Parathyroid adenoma (tissue), 2 donors: ENCODE results near the gene FLG.
"Not testable (repeated sequence)": the region's sequence is repeated elsewhere in the genome, so short reads cannot be mapped to it uniquely, and the experiment has no call there.

Source experiments
- H2AFZ ChIP-seq: fragments of 300-600 bp; sonication (generic); one replicate; pipeline ENCODE4 v1.7.0; 2017; ENCODE audit warnings: antibody characterized with exemption, mild to moderate bottlenecking
- H3K27ac ChIP-seq: fragments of 300-600 bp; sonication (generic); one replicate; pipeline ENCODE4 v1.7.0; 2017
- H3K27me3 ChIP-seq: fragments of 300-600 bp; sonication (generic); one replicate; pipeline ENCODE4 v1.7.0; 2017; ENCODE audit warnings: low read length; ENCODE audit not compliant: control insufficient read depth, insufficient read depth
- H3K36me3 ChIP-seq: fragments of 300-600 bp; sonication (generic); one replicate; pipeline ENCODE4 v1.7.0; 2017; ENCODE audit warnings: low read length; ENCODE audit not compliant: control insufficient read depth, insufficient read depth
- H3K4me1 ChIP-seq: fragments of 300-600 bp; sonication (generic); one replicate; pipeline ENCODE4 v1.7.0; 2017; ENCODE audit warnings: control low read depth
- H3K4me2 ChIP-seq: fragments of 300-600 bp; sonication (generic); one replicate; pipeline ENCODE4 v1.7.0; 2017; ENCODE audit warnings: low read length
- H3K4me3 ChIP-seq: fragments of 300-600 bp; sonication (generic); one replicate; pipeline ENCODE4 v1.7.0; 2017; ENCODE audit warnings: low read depth, low read length
- H3K79me2 ChIP-seq: fragments of 300-600 bp; sonication (generic); one replicate; pipeline ENCODE4 v1.7.0; 2017; ENCODE audit warnings: control low read depth
- H3K9ac ChIP-seq: fragments of 300-600 bp; sonication (generic); one replicate; pipeline ENCODE4 v1.7.0; 2017; ENCODE audit warnings: mild to moderate bottlenecking
- H3K9me3 ChIP-seq: fragments of 300-600 bp; sonication (generic); one replicate; pipeline ENCODE4 v1.7.0; 2017; ENCODE audit warnings: low read length; ENCODE audit not compliant: control insufficient read depth
- TF ChIP-seq, protein P1 (sequence below): fragments of 300-600 bp; sonication (generic); IDR thresholded peaks from one replicate; pipeline ENCODE4 v1.7.0; 2017; ENCODE audit warnings: antibody characterized with exemption, mild to moderate bottlenecking
- donor health status: primary hyperparathyroidism.

The FLG gene

DNA sequence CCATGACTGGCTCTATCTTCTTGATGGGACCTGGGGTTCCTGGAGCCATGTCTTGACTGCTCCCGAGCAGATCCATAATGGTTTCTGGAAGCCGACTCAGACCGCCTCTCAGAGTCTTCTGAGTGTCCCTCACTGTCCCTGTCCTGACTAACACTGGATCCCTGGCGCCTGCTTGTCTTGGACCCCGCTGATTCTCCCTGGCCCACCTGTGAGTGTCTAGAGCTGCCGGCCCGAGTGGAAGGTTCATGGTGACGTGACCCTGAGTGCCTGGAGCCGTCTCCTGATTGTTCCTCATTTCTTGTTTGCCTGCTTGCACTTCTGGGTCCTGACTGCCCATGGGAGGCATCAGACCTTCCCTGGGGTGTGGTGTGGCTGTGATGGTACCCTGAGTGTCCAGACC, 15.1 kb downstream of the FLG start:
- H3K27ac ChIP-seq = no peak overlapping the region
- no peak overlapping the region for H3K9ac ChIP-seq
- H2AFZ ChIP-seq = no peak overlapping the region
- no peaks in the 10 kb centered on the region for H3K9me3 ChIP-seq
- no peaks in the 10 kb centered on the region for H3K79me2 ChIP-seq
- no peak overlapping the region for H3K4me2 ChIP-seq
- no peaks in the 10 kb centered on the region for H3K4me1 ChIP-seq
- TF ChIP-seq, protein P1, sequence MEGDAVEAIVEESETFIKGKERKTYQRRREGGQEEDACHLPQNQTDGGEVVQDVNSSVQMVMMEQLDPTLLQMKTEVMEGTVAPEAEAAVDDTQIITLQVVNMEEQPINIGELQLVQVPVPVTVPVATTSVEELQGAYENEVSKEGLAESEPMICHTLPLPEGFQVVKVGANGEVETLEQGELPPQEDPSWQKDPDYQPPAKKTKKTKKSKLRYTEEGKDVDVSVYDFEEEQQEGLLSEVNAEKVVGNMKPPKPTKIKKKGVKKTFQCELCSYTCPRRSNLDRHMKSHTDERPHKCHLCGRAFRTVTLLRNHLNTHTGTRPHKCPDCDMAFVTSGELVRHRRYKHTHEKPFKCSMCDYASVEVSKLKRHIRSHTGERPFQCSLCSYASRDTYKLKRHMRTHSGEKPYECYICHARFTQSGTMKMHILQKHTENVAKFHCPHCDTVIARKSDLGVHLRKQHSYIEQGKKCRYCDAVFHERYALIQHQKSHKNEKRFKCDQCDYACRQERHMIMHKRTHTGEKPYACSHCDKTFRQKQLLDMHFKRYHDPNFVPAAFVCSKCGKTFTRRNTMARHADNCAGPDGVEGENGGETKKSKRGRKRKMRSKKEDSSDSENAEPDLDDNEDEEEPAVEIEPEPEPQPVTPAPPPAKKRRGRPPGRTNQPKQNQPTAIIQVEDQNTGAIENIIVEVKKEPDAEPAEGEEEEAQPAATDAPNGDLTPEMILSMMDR = no peak
- no peak overlapping the region for H3K4me3 ChIP-seq
- H3K27me3 ChIP-seq = no peaks in the 10 kb centered on the region
- H3K36me3 ChIP-seq = no peaks in the 10 kb centered on the region

DNA sequence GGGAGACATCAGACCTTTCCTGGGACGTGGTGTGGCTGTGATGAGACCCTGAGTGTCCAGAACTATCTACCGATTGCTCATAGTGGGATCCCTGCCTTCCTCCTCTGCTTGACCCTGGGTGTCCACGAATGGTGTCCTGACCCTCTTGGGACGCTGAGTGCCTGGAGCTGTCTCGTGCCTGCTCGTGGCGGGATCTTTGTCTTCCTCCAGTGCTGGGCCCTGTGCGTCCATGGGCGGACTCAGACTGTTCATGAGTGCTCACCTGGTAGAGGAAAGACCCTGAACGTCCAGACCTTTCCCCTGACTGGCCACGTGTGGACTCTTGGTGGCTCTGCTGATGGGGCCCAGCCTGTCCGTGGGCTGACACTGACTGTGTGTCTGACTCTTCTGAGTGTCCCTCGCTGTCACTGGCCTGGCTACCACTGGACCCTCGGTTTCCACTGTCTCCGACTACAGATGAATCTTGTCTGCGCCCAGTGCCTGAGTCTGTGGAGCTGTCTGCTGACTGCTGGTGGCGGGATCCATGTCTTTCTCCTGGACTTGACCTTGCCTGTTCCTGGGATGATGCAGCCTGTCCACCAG, 15.6 kb downstream of the FLG start:
- not testable (repeated sequence) for H3K4me3 ChIP-seq, H3K27me3 ChIP-seq, H3K27ac ChIP-seq, H3K36me3 ChIP-seq, H3K9me3 ChIP-seq, H3K4me2 ChIP-seq, H3K79me2 ChIP-seq, H2AFZ ChIP-seq, H3K9ac ChIP-seq, H3K4me1 ChIP-seq

DNA sequence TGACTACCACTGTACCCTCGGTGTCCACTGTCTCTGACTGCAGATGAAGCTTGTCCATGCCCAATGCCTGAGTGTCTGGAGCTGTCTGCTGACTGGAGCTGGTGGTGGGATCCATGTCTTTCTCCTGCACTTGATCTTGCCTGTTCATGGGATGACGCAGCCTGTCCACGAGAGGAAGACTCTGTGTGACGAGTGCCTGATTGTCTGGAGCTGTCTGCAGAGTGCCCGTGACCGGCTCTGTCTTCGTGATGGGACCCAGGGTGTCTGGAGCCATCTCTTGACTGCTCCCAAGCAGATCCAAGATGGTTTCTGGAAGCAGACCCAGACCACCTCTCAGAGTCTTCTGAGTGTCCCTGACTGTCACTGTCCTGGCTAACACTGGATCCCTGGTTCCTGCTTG, 16.3 kb downstream of the FLG start:
- H2AFZ ChIP-seq, H3K79me2 ChIP-seq, H3K4me2 ChIP-seq, H3K9ac ChIP-seq, H3K4me1 ChIP-seq, H3K4me3 ChIP-seq, H3K27ac ChIP-seq, H3K36me3 ChIP-seq, H3K9me3 ChIP-seq, H3K27me3 ChIP-seq: not testable (repeated sequence)

DNA sequence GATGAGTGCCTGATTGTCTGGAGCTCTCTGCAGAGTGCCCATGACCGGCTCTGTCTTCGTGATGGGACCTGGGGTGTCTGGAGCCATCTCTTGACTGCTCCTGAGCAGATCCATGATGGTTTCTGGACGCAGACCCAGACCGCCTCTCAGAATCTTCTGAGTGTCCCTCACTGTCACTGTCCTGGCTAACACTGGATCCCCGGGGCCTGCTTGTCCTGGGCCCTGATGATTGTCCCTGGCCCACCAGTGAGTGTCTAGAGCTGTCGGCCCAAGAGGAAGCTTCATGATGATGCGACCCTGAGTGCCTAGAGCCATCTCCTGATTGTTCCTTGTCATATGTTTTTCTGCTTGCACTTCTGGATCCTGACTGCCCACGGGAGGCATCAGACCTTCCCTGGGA, 17.1 kb downstream of the FLG start:
- not testable (repeated sequence) for H3K4me1 ChIP-seq, H3K4me2 ChIP-seq, H3K27ac ChIP-seq, H2AFZ ChIP-seq, H3K9ac ChIP-seq, H3K9me3 ChIP-seq, H3K4me3 ChIP-seq, H3K27me3 ChIP-seq, H3K36me3 ChIP-seq, H3K79me2 ChIP-seq

DNA sequence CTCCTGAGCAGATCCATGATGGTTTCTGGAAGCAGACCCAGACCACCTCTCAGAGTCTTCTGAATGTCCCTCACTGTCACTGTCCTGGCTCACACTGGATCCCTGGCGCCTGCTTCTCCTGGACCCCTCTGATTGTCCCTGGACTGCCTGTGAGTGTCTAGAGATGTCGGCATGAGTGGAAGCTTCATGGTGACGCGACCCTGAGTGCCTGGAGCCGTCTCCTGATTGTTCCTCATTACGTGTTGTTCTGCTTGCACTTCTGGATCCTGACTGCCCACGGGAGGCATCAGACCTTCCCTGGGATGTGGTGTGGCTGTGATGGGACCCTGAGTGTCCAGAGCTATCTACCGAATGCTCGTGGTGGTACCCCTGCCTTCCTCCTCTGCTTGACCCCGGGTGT, 18.9 kb downstream of the FLG start:
- not testable (repeated sequence) for H3K36me3 ChIP-seq, H3K4me1 ChIP-seq, H3K27ac ChIP-seq, H3K79me2 ChIP-seq, H3K4me2 ChIP-seq, H3K9ac ChIP-seq, H3K4me3 ChIP-seq, H3K27me3 ChIP-seq, H3K9me3 ChIP-seq, H2AFZ ChIP-seq

DNA sequence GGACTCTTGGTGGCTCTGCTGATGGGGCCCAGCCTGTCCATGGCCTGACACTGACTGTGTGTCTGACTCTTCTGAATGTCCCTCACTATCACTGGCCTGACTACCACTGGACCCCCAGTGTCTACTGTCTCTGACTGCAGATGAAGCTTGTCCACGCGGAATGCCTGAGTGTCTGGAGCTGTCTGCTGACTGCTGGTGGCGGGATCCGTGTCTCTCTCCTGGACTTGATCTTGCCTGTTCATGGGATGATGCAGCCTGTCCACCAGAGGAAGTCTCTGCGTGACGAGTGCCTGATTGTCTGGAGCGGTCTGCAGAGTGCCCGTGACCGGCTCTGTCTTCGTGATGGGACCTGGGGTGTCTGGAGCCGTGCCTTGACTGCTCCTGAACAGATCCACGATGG, 20.3 kb downstream of the FLG start:
- not testable (repeated sequence) for H3K4me2 ChIP-seq, H3K36me3 ChIP-seq, H3K27me3 ChIP-seq, H3K9me3 ChIP-seq, H3K79me2 ChIP-seq, H3K4me3 ChIP-seq, H3K9ac ChIP-seq, H3K27ac ChIP-seq, H2AFZ ChIP-seq, H3K4me1 ChIP-seq

DNA sequence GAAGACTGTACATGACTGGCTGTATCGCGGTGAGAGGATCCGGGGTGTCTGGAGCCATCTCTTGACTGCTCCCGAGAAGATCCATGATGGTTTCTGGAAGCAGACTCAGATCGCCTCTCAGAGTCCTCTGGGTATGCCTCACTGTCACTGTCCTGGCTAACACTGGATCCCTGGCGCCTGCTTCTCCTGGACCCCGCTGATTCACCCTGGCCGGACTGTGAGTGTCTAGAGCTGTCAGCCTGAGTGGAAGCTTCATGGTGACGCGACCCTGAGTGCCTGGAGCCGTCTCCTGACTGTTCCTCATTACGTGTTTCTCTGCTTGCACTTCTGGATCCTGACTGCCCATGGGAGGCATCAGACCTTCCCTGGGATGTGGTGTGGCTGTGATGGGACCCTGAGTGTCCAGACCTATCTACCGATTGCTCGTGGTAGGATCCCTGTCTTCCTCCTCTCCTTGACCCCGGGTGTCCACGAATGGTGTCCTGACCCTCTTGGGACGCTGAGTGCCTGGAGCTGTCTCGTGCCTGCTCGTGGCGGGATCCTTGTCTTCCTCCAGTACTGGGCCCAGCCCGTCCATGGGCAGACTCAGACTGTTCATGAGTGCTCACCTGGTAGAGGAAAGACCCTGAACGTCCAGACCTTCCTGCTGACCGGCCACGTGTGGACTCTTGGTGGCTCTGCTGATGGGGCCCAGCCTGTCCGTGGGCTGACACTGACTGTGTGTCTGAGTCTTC, 21.7 kb downstream of the FLG start:
- H3K27ac ChIP-seq, H3K79me2 ChIP-seq, H3K9ac ChIP-seq, H3K4me1 ChIP-seq, H3K27me3 ChIP-seq, H3K36me3 ChIP-seq, H3K4me2 ChIP-seq, H2AFZ ChIP-seq, H3K4me3 ChIP-seq, H3K9me3 ChIP-seq: not testable (repeated sequence)

DNA sequence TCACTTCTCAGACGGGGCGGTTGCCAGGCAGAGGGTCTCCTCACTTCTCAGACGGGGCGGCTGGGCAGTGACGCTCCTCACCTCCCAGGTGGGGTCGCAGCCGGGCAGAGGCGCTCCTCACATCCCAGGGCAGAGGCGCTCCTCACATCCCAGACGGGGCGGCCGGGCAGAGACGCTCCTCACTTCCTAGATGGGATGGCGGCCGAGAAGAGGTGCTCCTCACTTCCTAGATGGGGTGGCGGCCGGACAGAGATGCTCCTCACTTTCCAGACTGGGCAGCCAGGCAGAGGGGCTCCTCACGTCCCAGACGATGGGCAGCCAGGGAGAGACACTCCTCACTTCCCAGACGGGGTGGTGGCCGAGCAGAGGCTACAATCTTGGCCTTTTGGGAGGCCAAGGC, 68.6 kb downstream of the FLG start:
- H3K79me2 ChIP-seq, H3K27ac ChIP-seq, H3K4me2 ChIP-seq, H3K4me3 ChIP-seq, H3K36me3 ChIP-seq, H3K9ac ChIP-seq, H3K4me1 ChIP-seq, H3K27me3 ChIP-seq, H3K9me3 ChIP-seq, H2AFZ ChIP-seq: not testable (repeated sequence)
